ENCODE results near the gene MYO1G.

The MYO1G gene

DNA sequence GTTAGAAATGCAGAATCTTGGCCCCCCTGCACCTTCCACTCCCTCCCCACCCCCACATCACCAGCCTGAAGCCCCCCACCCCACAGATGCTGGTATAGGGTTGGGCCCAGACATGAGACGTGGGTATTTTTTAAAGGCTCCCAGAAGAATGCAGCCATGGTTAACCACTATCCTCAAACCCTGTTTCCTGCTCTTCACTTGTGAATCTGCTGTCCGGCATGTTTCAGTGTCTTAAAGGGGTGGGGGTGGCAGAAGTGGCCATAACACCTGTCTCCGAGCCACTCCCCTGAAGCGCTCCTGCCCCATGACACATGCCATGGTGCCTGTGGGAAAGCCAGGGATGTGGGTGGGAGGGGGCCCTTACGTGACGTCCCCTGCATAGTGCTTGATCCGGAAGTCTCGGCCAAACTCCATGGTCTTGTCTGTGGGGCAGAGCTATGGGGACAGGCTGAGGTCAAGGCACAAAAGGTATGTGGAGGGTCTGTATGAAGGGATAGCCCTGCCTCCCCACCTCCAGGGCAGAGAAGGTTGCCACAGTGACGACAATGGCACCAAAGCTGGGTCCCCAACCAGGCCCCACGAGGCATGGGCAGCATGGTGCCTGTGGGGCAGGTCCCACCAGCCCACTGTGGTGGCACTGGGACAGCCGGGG is 9.6 kb downstream of the MYO1G start:
- Histone ChIP-seq H3K4me1 (ENCODE audit: insufficient read depth, low read length) (no peaks in the 10 kb centered on the region), H3K79me2 (ENCODE audit: insufficient read depth, low read length) (no peaks in the 10 kb centered on the region), H3K4me2 (ENCODE audit: insufficient read depth, low read length) (no peak overlapping the region), H3K9ac (ENCODE audit: low read depth, low read length) (no peak overlapping the region), H3K36me3 (ENCODE audit: insufficient read depth, low read length) (peaks cover 7% of the 10 kb centered on the region; the same call in 1 of the 2 replicates), H2AFZ (ENCODE audit: low read depth, low read length) (no peak overlapping the region), H3K4me3 (ENCODE audit: low read depth in 1 of 2, low read length in 2 of 2) (no peak overlapping the region), H3K27ac (ENCODE audit: low read length) (no peak overlapping the region), H4K20me1 (ENCODE audit: insufficient read depth, low read length) (no peaks in the 10 kb centered on the region), H3K27me3 (ENCODE audit: insufficient read depth, low read length, poor library complexity) (no peaks in the 10 kb centered on the region), H3K9me3 (ENCODE audit: insufficient read depth, low read length, severe bottlenecking) (no peaks in the 10 kb centered on the region)
- ATAC-seq (ENCODE audit: insufficient read depth, low read depth): no peak
- no peak for DNase-seq
- TF ChIP-seq, protein P1, sequence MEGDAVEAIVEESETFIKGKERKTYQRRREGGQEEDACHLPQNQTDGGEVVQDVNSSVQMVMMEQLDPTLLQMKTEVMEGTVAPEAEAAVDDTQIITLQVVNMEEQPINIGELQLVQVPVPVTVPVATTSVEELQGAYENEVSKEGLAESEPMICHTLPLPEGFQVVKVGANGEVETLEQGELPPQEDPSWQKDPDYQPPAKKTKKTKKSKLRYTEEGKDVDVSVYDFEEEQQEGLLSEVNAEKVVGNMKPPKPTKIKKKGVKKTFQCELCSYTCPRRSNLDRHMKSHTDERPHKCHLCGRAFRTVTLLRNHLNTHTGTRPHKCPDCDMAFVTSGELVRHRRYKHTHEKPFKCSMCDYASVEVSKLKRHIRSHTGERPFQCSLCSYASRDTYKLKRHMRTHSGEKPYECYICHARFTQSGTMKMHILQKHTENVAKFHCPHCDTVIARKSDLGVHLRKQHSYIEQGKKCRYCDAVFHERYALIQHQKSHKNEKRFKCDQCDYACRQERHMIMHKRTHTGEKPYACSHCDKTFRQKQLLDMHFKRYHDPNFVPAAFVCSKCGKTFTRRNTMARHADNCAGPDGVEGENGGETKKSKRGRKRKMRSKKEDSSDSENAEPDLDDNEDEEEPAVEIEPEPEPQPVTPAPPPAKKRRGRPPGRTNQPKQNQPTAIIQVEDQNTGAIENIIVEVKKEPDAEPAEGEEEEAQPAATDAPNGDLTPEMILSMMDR (IDR thresholded peaks at IDR 0.05; ENCODE audit: borderline replicate concordance, extremely low read depth, low read length, poor library complexity, severe bottlenecking): no peak
- TF ChIP-seq EZH2 (IDR thresholded peaks at IDR 0.05; ENCODE audit: borderline replicate concordance, low read depth, low read length, severe bottlenecking): no peak

DNA sequence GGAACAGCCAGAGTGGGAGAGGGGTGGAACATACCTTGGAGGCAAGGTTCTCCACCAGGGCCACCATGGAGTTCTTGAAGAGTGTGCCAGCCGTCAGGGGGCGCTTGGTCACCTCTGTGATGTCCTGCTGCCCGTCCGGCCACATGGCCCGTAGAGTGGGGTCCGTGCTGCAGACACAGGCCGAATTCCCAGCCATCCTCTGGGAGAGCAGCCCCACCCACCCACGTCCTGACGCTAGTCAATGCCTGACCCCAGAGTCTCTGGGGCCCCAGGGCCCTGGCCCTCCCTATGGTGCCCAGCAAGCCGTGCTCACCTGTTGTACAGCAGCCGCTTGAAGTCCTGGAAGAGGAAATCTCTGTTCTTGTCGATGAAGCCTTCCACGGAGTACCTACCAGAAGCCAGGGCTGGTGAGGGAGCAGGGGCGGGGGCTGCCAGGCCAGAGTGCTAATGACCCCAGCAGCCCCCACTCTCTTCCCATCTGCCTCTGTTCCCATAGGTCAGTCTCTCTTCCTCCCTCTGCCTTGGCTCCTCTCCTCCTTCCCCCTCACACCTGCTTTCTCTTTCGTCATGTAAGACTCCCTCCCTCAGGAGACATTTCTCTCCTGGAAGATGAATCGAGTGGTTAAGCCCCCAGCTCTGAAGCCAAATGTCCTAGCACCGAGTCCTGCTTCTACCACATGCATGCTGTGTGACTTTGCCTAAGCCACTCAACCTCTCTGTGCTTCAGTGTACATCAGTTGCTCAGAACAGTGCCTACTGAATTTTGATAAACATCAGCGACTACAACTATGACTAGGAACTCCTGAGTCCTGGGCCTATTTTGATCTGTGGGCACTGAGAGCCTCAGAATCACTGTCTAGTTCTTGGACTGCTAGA is 11.0 kb downstream of the MYO1G start:
- Histone ChIP-seq H3K9me3 (ENCODE audit: insufficient read depth, low read length, severe bottlenecking) (no peaks in the 10 kb centered on the region), H3K4me1 (ENCODE audit: insufficient read depth, low read length) (no peaks in the 10 kb centered on the region), H3K36me3 (ENCODE audit: insufficient read depth, low read length) (peaks cover 7% of the 10 kb centered on the region; the same call in 1 of the 2 replicates), H3K4me2 (ENCODE audit: insufficient read depth, low read length) (no peak overlapping the region), H2AFZ (ENCODE audit: low read depth, low read length) (no peak overlapping the region), H3K79me2 (ENCODE audit: insufficient read depth, low read length) (no peaks in the 10 kb centered on the region), H4K20me1 (ENCODE audit: insufficient read depth, low read length) (no peaks in the 10 kb centered on the region), H3K27ac (ENCODE audit: low read length) (no peak overlapping the region), H3K9ac (ENCODE audit: low read depth, low read length) (no peak overlapping the region), H3K27me3 (ENCODE audit: insufficient read depth, low read length, poor library complexity) (no peaks in the 10 kb centered on the region), H3K4me3 (ENCODE audit: low read depth in 1 of 2, low read length in 2 of 2) (no peak overlapping the region)
- ATAC-seq (ENCODE audit: insufficient read depth, low read depth) (no peak), DNase-seq (no peak)
- no peak for TF ChIP-seq EZH2 (IDR thresholded peaks at IDR 0.05; ENCODE audit: borderline replicate concordance, low read depth, low read length, severe bottlenecking)
- TF ChIP-seq, protein P1 (IDR thresholded peaks at IDR 0.05; ENCODE audit: borderline replicate concordance, extremely low read depth, low read length, poor library complexity, severe bottlenecking): no peak

DNA sequence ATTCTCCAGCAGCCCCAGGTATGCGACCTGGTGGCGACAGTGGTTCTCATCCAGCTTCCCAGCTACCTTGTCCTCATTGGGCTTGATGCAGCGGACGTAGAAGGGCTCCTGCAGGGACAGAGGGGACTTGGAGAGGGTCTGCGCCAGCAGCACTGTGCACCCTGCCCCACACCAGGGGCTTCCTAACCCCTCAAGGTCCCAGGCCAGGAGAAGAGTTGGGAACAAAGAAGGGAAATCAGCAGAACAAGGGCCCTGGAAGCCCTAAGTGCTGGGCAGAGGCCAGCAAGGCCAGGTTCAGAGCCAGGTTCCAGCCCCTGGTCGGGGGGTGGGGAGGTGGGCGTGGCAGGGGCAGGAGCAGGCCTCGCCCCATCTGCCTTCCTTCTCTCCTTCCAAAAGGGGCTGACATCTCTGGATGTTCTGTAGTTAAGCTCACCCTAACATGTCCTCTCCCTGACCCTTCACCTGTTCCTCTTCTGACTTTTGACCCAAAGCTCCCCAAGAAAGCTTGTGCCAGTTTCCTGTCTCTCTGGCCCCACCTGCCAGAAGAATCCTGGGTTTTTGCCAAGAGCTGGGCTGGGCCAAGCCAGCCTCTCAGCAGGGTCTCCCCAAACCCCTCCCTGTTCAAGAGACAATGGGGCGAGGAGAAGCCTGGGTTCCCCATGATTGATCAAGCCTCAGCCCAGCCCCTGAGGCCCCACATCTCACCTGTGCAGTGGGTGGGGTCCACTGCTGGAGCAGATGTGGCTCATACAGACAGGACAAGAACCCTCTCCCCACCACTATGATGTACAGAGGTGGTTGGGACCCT is 11.9 kb downstream of the MYO1G start:
- DNase-seq: no peak
- Histone ChIP-seq H4K20me1 (ENCODE audit: insufficient read depth, low read length) (no peaks in the 10 kb centered on the region), H3K4me1 (ENCODE audit: insufficient read depth, low read length) (no peaks in the 10 kb centered on the region), H3K27ac (ENCODE audit: low read length) (no peak overlapping the region), H3K4me3 (ENCODE audit: low read depth in 1 of 2, low read length in 2 of 2) (no peak overlapping the region), H3K9me3 (ENCODE audit: insufficient read depth, low read length, severe bottlenecking) (no peaks in the 10 kb centered on the region), H3K4me2 (ENCODE audit: insufficient read depth, low read length) (no peak overlapping the region), H3K79me2 (ENCODE audit: insufficient read depth, low read length) (no peaks in the 10 kb centered on the region), H3K36me3 (ENCODE audit: insufficient read depth, low read length) (peaks cover 7% of the 10 kb centered on the region; the same call in 1 of the 2 replicates), H3K9ac (ENCODE audit: low read depth, low read length) (no peak overlapping the region), H2AFZ (ENCODE audit: low read depth, low read length) (no peak overlapping the region), H3K27me3 (ENCODE audit: insufficient read depth, low read length, poor library complexity) (no peaks in the 10 kb centered on the region)
- ATAC-seq (ENCODE audit: insufficient read depth, low read depth): no peak
- TF ChIP-seq, protein P1 (IDR thresholded peaks at IDR 0.05; ENCODE audit: borderline replicate concordance, extremely low read depth, low read length, poor library complexity, severe bottlenecking): no peak
- no peak for TF ChIP-seq EZH2 (IDR thresholded peaks at IDR 0.05; ENCODE audit: borderline replicate concordance, low read depth, low read length, severe bottlenecking)

Measured in DND-41 (cell line).